ENCODE results near the gene ESYT3. TPM values are rescaled to one million over a fixed set of nuclear protein-coding genes. Genes with fewer than 3 reads are reported as not detected.

The ESYT3 gene
- total and polyA plus RNA-seq, 8 donors: 0.95 to 2.8 (median 1.4) TPM

DNA sequence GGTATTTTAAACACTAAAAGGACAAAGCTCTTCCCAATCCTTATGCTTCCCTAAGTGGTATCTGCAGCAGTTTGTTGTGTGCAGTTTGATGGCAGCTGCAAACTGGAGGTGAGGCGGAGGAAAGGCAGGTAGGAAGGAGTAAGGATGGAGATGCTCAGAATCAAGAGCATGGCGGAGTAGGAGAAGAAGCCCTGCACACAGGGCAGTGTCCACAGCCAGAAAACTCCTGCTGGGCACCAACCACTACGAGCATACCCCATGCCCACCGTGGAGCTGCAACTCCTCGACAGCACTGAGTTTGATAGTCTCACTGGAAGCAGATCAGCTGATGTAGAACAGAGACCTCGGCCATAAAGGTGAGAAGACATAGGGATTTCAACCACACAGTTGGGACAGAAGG, 30.3 kb upstream of the ESYT3 start:
- Histone ChIP-seq H3K4me3 (no peak overlapping the region), H3K4me1 (no peaks in the 10 kb centered on the region), H3K36me3 (no peaks in the 10 kb centered on the region), H3K9me3 (no peaks in the 10 kb centered on the region), H3K27me3 (no peaks in the 10 kb centered on the region), H3K27ac (no peak overlapping the region)
- FAIRE-seq: no peak
- TF ChIP-seq, protein P1, sequence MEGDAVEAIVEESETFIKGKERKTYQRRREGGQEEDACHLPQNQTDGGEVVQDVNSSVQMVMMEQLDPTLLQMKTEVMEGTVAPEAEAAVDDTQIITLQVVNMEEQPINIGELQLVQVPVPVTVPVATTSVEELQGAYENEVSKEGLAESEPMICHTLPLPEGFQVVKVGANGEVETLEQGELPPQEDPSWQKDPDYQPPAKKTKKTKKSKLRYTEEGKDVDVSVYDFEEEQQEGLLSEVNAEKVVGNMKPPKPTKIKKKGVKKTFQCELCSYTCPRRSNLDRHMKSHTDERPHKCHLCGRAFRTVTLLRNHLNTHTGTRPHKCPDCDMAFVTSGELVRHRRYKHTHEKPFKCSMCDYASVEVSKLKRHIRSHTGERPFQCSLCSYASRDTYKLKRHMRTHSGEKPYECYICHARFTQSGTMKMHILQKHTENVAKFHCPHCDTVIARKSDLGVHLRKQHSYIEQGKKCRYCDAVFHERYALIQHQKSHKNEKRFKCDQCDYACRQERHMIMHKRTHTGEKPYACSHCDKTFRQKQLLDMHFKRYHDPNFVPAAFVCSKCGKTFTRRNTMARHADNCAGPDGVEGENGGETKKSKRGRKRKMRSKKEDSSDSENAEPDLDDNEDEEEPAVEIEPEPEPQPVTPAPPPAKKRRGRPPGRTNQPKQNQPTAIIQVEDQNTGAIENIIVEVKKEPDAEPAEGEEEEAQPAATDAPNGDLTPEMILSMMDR (IDR thresholded peaks at IDR 0.05): no peak
- 94 to 97% methylated on average over 6 of the region's 6 CpGs for WGBS, 2 donors
- no peak for ATAC-seq
- DNase-seq: no peak
- intact Hi-C loops (cut with DNase I): no loop called here

GRCh38 chr3:138405001-138405400, 29.4 kb upstream of the ESYT3 start:
- TF ChIP-seq, protein P1 (IDR thresholded peaks at IDR 0.05): no peak
- DNase-seq: no peak
- 78% methylated on average over 7 of the region's 7 CpGs for WGBS, 2 donors
- intact Hi-C loops (cut with DNase I): no loop called here
- H3K4me1 ChIP-seq: no peaks in the 10 kb centered on the region
- no peak for ATAC-seq
- no peaks in the 10 kb centered on the region for H3K9me3 ChIP-seq
- no peak for FAIRE-seq
- H3K27me3 ChIP-seq: no peaks in the 10 kb centered on the region
- no peak overlapping the region for H3K27ac ChIP-seq
- H3K4me3 ChIP-seq: no peak overlapping the region
- H3K36me3 ChIP-seq: no peaks in the 10 kb centered on the region

DNA sequence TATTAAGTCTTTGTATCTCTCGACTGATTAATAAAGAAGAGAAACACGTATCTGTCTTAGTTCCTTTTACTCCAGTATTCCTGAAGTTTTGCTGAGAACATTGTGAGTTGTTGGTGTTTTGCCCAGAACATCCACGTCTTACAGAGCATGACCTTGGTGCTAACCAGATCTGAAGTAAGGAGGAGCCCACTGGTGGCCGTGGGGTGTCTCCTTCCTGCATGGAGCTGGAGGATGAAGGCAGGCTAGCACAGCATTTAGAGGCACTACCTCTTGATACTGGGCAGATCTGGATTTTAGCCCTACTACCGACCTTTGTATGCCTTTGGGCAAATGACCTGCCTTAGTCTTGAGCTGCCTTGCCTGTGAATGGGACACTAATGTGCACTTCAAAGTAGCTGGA, 28.9 kb upstream of the ESYT3 start:
- Histone ChIP-seq H3K9me3 (no peaks in the 10 kb centered on the region), H3K27me3 (no peaks in the 10 kb centered on the region), H3K27ac (no peak overlapping the region), H3K4me3 (no peak overlapping the region), H3K4me1 (no peaks in the 10 kb centered on the region), H3K36me3 (no peaks in the 10 kb centered on the region)
- ATAC-seq (no peak), FAIRE-seq (no peak), DNase-seq (no peak)
- TF ChIP-seq, protein P1 (IDR thresholded peaks at IDR 0.05): no peak
- intact Hi-C loops (cut with DNase I): no loop called here
- WGBS, 2 donors: 75 to 84% methylated on average over 5 of the region's 5 CpGs

GRCh38 chr3:138406606-138407005, 27.8 kb upstream of the ESYT3 start:
- H3K9me3 ChIP-seq: no peaks in the 10 kb centered on the region
- H3K27me3 ChIP-seq: no peaks in the 10 kb centered on the region
- ATAC-seq: no peak
- no peaks in the 10 kb centered on the region for H3K4me1 ChIP-seq
- H3K27ac ChIP-seq: no peak overlapping the region
- DNase-seq: no peak
- no peak overlapping the region for H3K4me3 ChIP-seq
- FAIRE-seq: no peak
- TF ChIP-seq, protein P1 (IDR thresholded peaks at IDR 0.05): no peak
- no peaks in the 10 kb centered on the region for H3K36me3 ChIP-seq
- WGBS, 2 donors: 81 to 83% methylated on average over 2 of the region's 2 CpGs
- intact Hi-C loops (cut with DNase I): no loop called here

GRCh38 chr3:138407236-138407907, 27.0 kb upstream of the ESYT3 start:
- no peak for ATAC-seq
- Histone ChIP-seq H3K27me3 (no peaks in the 10 kb centered on the region), H3K27ac (no peak overlapping the region), H3K4me3 (no peak overlapping the region), H3K36me3 (no peaks in the 10 kb centered on the region), H3K4me1 (no peaks in the 10 kb centered on the region), H3K9me3 (no peaks in the 10 kb centered on the region)
- no peak for DNase-seq
- TF ChIP-seq, protein P1 (IDR thresholded peaks at IDR 0.05): no peak
- WGBS, 2 donors: 81 to 82% methylated on average over 3 of the region's 3 CpGs
- FAIRE-seq: no peak
- intact Hi-C loops (cut with DNase I): no loop called here

Data from pancreas (tissue), 10 donors.